RWPE2 (cell line): Measurements from ENCODE around the gene PARP6.

ENCODE experiments used
- ATAC-seq: fragments of 200-7000 bp; cut with Tn5 transposase; 3 replicates; pipeline ENCODE4 v1.9.1; 2021; ENCODE audit warnings: low read depth
- DNase-seq: peaks from one replicate; pipeline ENCODE4 v3.0.0-alpha.2; 2020; ENCODE audit warnings: low spot score
- H3K27ac ChIP-seq: fragments of 450-650 bp; 2 replicates; pipeline ENCODE4 v1.5.1; 2017; ENCODE audit warnings: mild to moderate bottlenecking; ENCODE audit not compliant: poor library complexity, severe bottlenecking
- H3K27me3 ChIP-seq: fragments of 250-450 bp; sonication (Bioruptor Pico); 2 replicates; pipeline ENCODE4 v1.5.1; 2021; ENCODE audit warnings: mild to moderate bottlenecking, moderate library complexity; ENCODE audit not compliant: insufficient read depth, poor library complexity, severe bottlenecking
- H3K36me3 ChIP-seq: fragments of 250-450 bp; sonication (Bioruptor Pico); 2 replicates; pipeline ENCODE4 v1.5.1; 2020; ENCODE audit warnings: low read depth, mild to moderate bottlenecking, moderate library complexity
- H3K4me1 ChIP-seq: fragments of 250-450 bp; sonication (Bioruptor Pico); 2 replicates; pipeline ENCODE4 v1.5.1; 2021; ENCODE audit warnings: mild to moderate bottlenecking, moderate library complexity; ENCODE audit not compliant: insufficient read depth, poor library complexity, severe bottlenecking
- H3K4me3 ChIP-seq: fragments of 250-450 bp; sonication (Bioruptor Pico); 2 replicates; pipeline ENCODE4 v1.5.1; 2021; ENCODE audit warnings: mild to moderate bottlenecking, moderate library complexity; ENCODE audit not compliant: severe bottlenecking
- H3K9me3 ChIP-seq: fragments of 250-450 bp; sonication (Bioruptor Pico); 2 replicates; pipeline ENCODE4 v1.5.1; 2021; ENCODE audit warnings: mild to moderate bottlenecking, moderate library complexity; ENCODE audit not compliant: severe bottlenecking
- CTCF ChIP-seq: fragments of 450-650 bp; IDR thresholded peaks from one replicate; pipeline ENCODE4 v1.5.1; 2017; ENCODE audit warnings: mild to moderate bottlenecking, moderate library complexity; ENCODE audit not compliant: poor library complexity, severe bottlenecking

PARP6 gene

GRCh38 chr15:72249142-72249810 is 23.1 kb downstream of the PARP6 start:
- H3K4me3 ChIP-seq, result no peak overlapping the region
- DNase-seq (no peak), ATAC-seq (0 out of 3 replicates have a peak, but pooled peaks have one; percentile 55)
- H3K27ac ChIP-seq, result no peak overlapping the region
- no peaks in the 10 kb centered on the region for H3K9me3 ChIP-seq
- H3K4me1 ChIP-seq, result no peaks in the 10 kb centered on the region
- no peak for TF ChIP-seq CTCF
- H3K27me3 ChIP-seq, result no peaks in the 10 kb centered on the region
- H3K36me3 ChIP-seq, result peaks cover 93% of the 10 kb centered on the region

GRCh38 chr15:72248514-72248913 is 23.8 kb downstream of the PARP6 start:
- Histone ChIP-seq H3K9me3 (no peaks in the 10 kb centered on the region), H3K36me3 (peaks cover 88% of the 10 kb centered on the region), H3K4me3 (no peak overlapping the region), H3K4me1 (no peaks in the 10 kb centered on the region), H3K27ac (no peak overlapping the region), H3K27me3 (no peaks in the 10 kb centered on the region)
- no peak for ATAC-seq
- TF ChIP-seq CTCF, result no peak
- no peak for DNase-seq

- DNase-seq, result no peak
- Histone ChIP-seq H3K36me3 (peaks cover 67% of the 10 kb centered on the region), H3K27ac (no peak overlapping the region), H3K4me1 (peaks cover 6% of the 10 kb centered on the region), H3K4me3 (no peak overlapping the region), H3K9me3 (no peaks in the 10 kb centered on the region), H3K27me3 (no peaks in the 10 kb centered on the region)
- ATAC-seq, result no peak
- TF ChIP-seq CTCF, result no peak
Measured at GRCh38 chr15:72242775-72243370, 29.5 kb downstream of the PARP6 start.

GRCh38 chr15:72239652-72240051 is 32.7 kb downstream of the PARP6 start:
- no peak for TF ChIP-seq CTCF
- no peak for ATAC-seq
- no peak for DNase-seq

GRCh38 chr15:72238586-72238985 is 33.8 kb downstream of the PARP6 start:
- Histone ChIP-seq H3K27ac (peak overlapping the region; percentile 91), H3K9me3 (no peaks in the 10 kb centered on the region), H3K27me3 (no peaks in the 10 kb centered on the region), H3K4me3 (no peak overlapping the region), H3K4me1 (peaks cover 20% of the 10 kb centered on the region), H3K36me3 (peaks cover 34% of the 10 kb centered on the region)
- no peak for TF ChIP-seq CTCF
- DNase-seq (no peak), ATAC-seq (no peak)

More at GRCh38 chr15:72239652-72240051, 32.7 kb downstream of the PARP6 start:
- H3K36me3 ChIP-seq, result peaks cover 40% of the 10 kb centered on the region
- H3K27me3 ChIP-seq, result no peaks in the 10 kb centered on the region
- H3K9me3 ChIP-seq, result no peaks in the 10 kb centered on the region
- H3K4me3 ChIP-seq, result no peak overlapping the region
- peak overlapping the region; percentile 91 for H3K27ac ChIP-seq
- H3K4me1 ChIP-seq, result peaks cover 20% of the 10 kb centered on the region
